Measurements from ENCODE around the gene KCNAB1. TPM values are rescaled to one million over a fixed set of nuclear protein-coding genes. Genes with fewer than 3 reads are reported as not detected.

KCNAB1 gene
- total RNA-seq, 2 experiments from 2014 or later, result not detected

GRCh38 chr3:156300929-156301840, 180.8 kb downstream of the KCNAB1 start:
- Histone ChIP-seq H4K20me1 (ENCODE audit: insufficient read depth, low read length) (no peaks in the 10 kb centered on the region), H3K4me2 (ENCODE audit: low read length) (no peak overlapping the region), H3K4me1 (ENCODE audit: insufficient read depth, low read length, poor library complexity, severe bottlenecking) (no peaks in the 10 kb centered on the region)

GRCh38 chr3:156303001-156303707, 182.8 kb downstream of the KCNAB1 start:
- intact Hi-C loops (cut with micrococcal nuclease; ENCODE audit: unreplicated experiment), result no loop called here
- ChIA-PET POLR2A (no interaction called here), CTCF (ENCODE audit: unreplicated experiment) (no interaction called here)
- no TSS peak for BruUV-seq (replicated peaks)
- Histone ChIP-seq H3K4me2 (ENCODE audit: low read length) (no peak overlapping the region), H2AFZ (ENCODE audit: low read length) (no peak overlapping the region), H3K79me2 (ENCODE audit: insufficient read depth, low read depth, low read length) (no peaks in the 10 kb centered on the region), H3K9me2 (ENCODE audit: insufficient read depth, low read length) (no peaks in the 10 kb centered on the region), H3K4me3 (ENCODE audit: low read depth, low read length, poor library complexity, severe bottlenecking) (no peak overlapping the region), H4K20me1 (ENCODE audit: insufficient read depth, low read length) (no peaks in the 10 kb centered on the region), H3K4me1 (ENCODE audit: insufficient read depth, low read length, poor library complexity, severe bottlenecking) (no peaks in the 10 kb centered on the region), H3K27ac (ENCODE audit: low read depth, low read length, poor library complexity, severe bottlenecking) (no peak overlapping the region), H3K9me3 (ENCODE audit: low read length) (no peaks in the 10 kb centered on the region), H3K36me3 (ENCODE audit: insufficient read depth, low read length) (no peaks in the 10 kb centered on the region)
- TF ChIP-seq CTCF (conservative IDR thresholded peaks at IDR 0.05; ENCODE audit: low read length), result no peak
- no peak for TF ChIP-seq EZH2phosphoT487 (IDR thresholded peaks at IDR 0.05; ENCODE audit: borderline replicate concordance, low read depth, low read length)
- DNase-seq (ENCODE audit: low spot score), result no peak

More at GRCh38 chr3:156300929-156301840, 180.8 kb downstream of the KCNAB1 start:
- intact Hi-C loops (cut with micrococcal nuclease; ENCODE audit: unreplicated experiment), result no loop called here
- Histone ChIP-seq H3K9me3 (ENCODE audit: low read length) (no peaks in the 10 kb centered on the region), H3K27ac (ENCODE audit: low read depth, low read length, poor library complexity, severe bottlenecking) (no peak overlapping the region), H3K36me3 (ENCODE audit: insufficient read depth, low read length) (no peaks in the 10 kb centered on the region), H2AFZ (ENCODE audit: low read length) (no peak overlapping the region), H3K4me3 (ENCODE audit: low read depth, low read length, poor library complexity, severe bottlenecking) (no peak overlapping the region), H3K79me2 (ENCODE audit: insufficient read depth, low read depth, low read length) (no peaks in the 10 kb centered on the region), H3K9me2 (ENCODE audit: insufficient read depth, low read length) (no peaks in the 10 kb centered on the region)
- ChIA-PET CTCF (ENCODE audit: unreplicated experiment) (no interaction called here), POLR2A (interaction anchor here (0.7 kb wide), 1 partner anchor 16 kb away, joined by 3 read pairs; no protein-coding TSS in a partner anchor)
- no peak for DNase-seq (ENCODE audit: low spot score)
- TF ChIP-seq CTCF (conservative IDR thresholded peaks at IDR 0.05; ENCODE audit: low read length) (no peak), EZH2phosphoT487 (IDR thresholded peaks at IDR 0.05; ENCODE audit: borderline replicate concordance, low read depth, low read length) (no peak)
- BruUV-seq (replicated peaks), result no TSS peak

Data from OCI-LY7 (cell line).